IPS-20b (cell line): Measurements from ENCODE around the gene TMPRSS13.

Experiments used
- H3K27ac ChIP-seq: one replicate; pipeline ENCODE4 v1.5.1; 2013; ENCODE audit warnings: low read length
- H3K27me3 ChIP-seq: 2 replicates; pipeline ENCODE4 v1.6.1; 2013; ENCODE audit warnings: mild to moderate bottlenecking, low read length, inconsistent platforms; ENCODE audit not compliant: insufficient read depth
- H3K36me3 ChIP-seq: 2 replicates; pipeline ENCODE4 v1.6.1; 2013; ENCODE audit warnings: low read depth, mild to moderate bottlenecking, inconsistent platforms, low read length, moderate library complexity; ENCODE audit not compliant: insufficient read depth
- H3K4me1 ChIP-seq: 2 replicates; pipeline ENCODE4 v1.6.1; 2013; ENCODE audit warnings: mild to moderate bottlenecking, control low read depth, inconsistent platforms, low read length, moderate library complexity; ENCODE audit not compliant: insufficient read depth
- H3K4me3 ChIP-seq: 2 replicates; pipeline ENCODE4 v1.5.1; 2013; ENCODE audit warnings: mild to moderate bottlenecking, low read length, inconsistent platforms
- H3K9ac ChIP-seq: 2 replicates; pipeline ENCODE4 v1.6.1; 2013; ENCODE audit warnings: low read depth, mild to moderate bottlenecking, inconsistent platforms, low read length, moderate library complexity
- H3K9me3 ChIP-seq: 2 replicates; pipeline ENCODE4 v1.6.1; 2013; ENCODE audit warnings: mild to moderate bottlenecking, low read depth, low read length, inconsistent platforms; ENCODE audit not compliant: insufficient read depth

TMPRSS13 gene

DNA sequence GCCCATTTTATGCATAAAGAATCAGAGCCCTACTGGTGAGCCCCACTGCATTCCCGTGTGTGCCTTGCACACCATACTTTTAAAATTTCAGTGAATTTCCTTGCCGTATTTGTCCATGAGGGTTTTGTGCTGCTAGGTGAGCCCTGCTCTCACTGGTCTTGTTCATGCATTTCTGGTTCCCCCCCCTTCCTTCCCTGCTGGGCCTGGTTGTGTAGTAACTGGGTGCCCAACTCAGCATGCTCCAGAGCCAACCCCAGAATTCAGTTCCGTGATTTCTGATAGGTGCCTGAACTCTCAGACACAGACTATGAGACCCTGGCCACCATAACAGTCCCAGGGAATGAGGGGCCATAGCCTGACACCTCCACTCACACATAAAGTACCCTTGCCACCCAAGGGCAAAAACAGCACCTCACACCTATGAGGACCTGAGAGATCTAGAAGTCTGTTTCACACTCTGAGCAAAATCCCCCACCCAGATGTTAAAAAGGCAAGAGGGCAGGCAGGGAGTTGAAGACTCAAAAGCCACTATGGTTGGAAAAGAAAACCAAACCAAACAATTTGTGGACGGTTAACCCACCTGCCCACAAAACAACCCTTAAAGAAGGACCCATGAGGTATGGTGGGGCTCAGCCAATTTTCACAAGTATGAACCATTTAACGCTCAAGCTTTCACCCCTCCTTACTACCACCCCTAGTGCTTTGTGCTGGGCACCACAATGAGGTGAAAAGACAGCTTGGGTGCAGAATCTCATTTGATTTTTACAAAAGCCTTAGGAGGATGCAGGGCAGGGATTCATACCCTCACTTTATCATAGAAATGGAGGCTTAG is 40.2 kb upstream of the TMPRSS13 start:
- Histone ChIP-seq H3K9ac (no peak overlapping the region), H3K4me1 (no peaks in the 10 kb centered on the region), H3K27me3 (no peaks in the 10 kb centered on the region), H3K4me3 (no peak overlapping the region), H3K9me3 (no peaks in the 10 kb centered on the region), H3K27ac (no peak overlapping the region), H3K36me3 (no peaks in the 10 kb centered on the region)

GRCh38 chr11:117966908-117967307 is 37.7 kb upstream of the TMPRSS13 start:
- Histone ChIP-seq H3K36me3 (no peaks in the 10 kb centered on the region), H3K27me3 (no peaks in the 10 kb centered on the region), H3K9me3 (no peaks in the 10 kb centered on the region), H3K4me1 (no peaks in the 10 kb centered on the region), H3K9ac (no peak overlapping the region), H3K4me3 (no peak overlapping the region), H3K27ac (no peak overlapping the region)

DNA sequence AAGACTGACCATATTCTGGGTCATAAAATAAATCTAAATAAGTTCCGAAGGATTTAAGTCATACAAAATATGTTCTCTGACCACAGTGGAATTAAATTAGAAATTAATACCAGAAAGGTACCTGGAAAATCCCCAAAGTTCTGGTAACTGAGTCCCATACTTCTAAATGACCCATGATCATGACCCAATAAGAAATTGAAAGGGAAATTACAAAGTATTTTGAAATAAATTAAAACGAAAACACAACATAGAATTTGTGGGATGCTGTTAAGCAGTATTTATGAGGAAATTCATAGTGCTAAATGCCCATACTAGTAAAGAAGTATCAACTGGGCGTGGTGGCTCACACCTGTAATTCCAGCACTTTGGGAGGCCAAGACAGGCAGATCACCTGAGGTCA is 33.6 kb upstream of the TMPRSS13 start:
- Histone ChIP-seq H3K4me1 (peaks cover 2% of the 10 kb centered on the region; the same call in 1 of the 2 replicates), H3K27me3 (no peaks in the 10 kb centered on the region)

DNA sequence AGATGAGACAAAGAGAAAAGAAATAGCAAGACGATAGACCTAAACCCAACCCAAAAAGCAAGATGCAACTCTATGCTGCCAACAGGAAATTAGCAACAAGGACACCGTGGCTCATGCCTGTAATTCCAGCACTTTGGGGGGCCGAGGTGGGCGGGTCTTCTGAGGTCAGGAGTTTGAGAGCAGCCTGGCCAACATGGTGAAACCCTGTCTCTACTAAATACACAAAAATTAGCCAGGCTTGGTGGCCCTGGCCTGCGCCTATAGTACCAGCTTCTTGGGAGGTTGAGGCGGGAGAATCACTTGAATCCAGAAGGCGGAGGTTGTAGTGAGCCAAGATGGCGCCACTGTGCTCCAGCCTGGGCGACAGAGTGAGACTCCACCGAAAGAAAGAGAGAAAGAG is 32.7 kb upstream of the TMPRSS13 start:
- no peak overlapping the region for H3K4me3 ChIP-seq
- no peak overlapping the region for H3K9ac ChIP-seq
- no peak overlapping the region for H3K27ac ChIP-seq
- H3K9me3 ChIP-seq = no peaks in the 10 kb centered on the region
- H3K4me1 ChIP-seq = peaks cover 2% of the 10 kb centered on the region; the same call in 1 of the 2 replicates
- no peaks in the 10 kb centered on the region for H3K36me3 ChIP-seq
- H3K27me3 ChIP-seq = no peaks in the 10 kb centered on the region; the same call in 1 of the 2 replicates

More for the DNA sequence above, 33.6 kb upstream of the TMPRSS13 start:
- Histone ChIP-seq H3K27ac (no peak overlapping the region), H3K36me3 (no peaks in the 10 kb centered on the region), H3K9ac (no peak overlapping the region), H3K9me3 (no peaks in the 10 kb centered on the region), H3K4me3 (no peak overlapping the region)

- Histone ChIP-seq H3K4me3 (no peak overlapping the region), H3K27me3 (no peaks in the 10 kb centered on the region; the same call in 1 of the 2 replicates), H3K36me3 (no peaks in the 10 kb centered on the region), H3K27ac (no peak overlapping the region), H3K9me3 (no peaks in the 10 kb centered on the region), H3K9ac (no peak overlapping the region), H3K4me1 (peaks cover 2% of the 10 kb centered on the region; the same call in 1 of the 2 replicates)
Observed at GRCh38 chr11:117960406-117960805, 31.2 kb upstream of the TMPRSS13 start.

DNA sequence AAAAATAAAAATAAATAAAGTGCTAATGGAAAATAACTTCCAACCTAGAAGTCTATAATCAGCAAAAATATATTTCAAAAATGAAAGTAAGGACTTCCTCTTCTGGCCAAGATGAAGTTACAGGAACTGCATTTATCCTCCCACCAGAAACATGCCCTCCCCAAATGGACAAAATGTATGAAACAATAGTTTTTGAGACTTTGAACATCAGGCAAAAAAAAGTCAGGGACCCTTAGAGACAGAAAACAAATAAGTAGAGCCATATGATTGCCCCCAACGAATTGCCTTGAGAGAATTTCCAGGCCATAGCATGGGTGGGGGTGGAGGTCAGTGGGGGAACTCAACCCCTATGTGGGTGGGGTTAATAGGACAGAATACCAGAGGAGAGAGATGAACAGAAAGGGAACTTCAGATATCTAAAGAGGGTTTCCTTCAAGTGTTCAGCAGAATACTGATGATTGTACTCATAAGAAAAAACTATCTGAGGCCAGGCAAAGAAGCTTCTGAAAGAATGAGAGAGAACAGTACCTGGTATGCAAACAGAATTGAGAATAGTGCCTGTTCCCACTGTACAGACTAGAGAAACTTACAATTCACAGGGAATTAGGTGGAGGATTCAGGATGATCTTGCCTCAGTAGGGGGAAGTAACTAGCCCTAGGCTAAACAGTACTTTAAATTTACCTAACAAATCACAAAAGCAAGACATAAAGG is 30.4 kb upstream of the TMPRSS13 start:
- Histone ChIP-seq H3K36me3 (no peaks in the 10 kb centered on the region), H3K4me1 (peaks cover 2% of the 10 kb centered on the region; the same call in 1 of the 2 replicates), H3K27me3 (no peaks in the 10 kb centered on the region; the same call in 1 of the 2 replicates), H3K27ac (no peak overlapping the region), H3K9me3 (no peaks in the 10 kb centered on the region), H3K9ac (no peak overlapping the region), H3K4me3 (no peak overlapping the region)

- Histone ChIP-seq H3K36me3 (no peaks in the 10 kb centered on the region), H3K9ac (no peak overlapping the region), H3K9me3 (no peaks in the 10 kb centered on the region), H3K4me1 (peaks cover 2% of the 10 kb centered on the region; the same call in 1 of the 2 replicates), H3K27ac (no peak overlapping the region), H3K27me3 (no peaks in the 10 kb centered on the region; the same call in 1 of the 2 replicates), H3K4me3 (no peak overlapping the region)
Observed at GRCh38 chr11:117958949-117959348, 29.7 kb upstream of the TMPRSS13 start.

GRCh38 chr11:117953024-117953671 is 23.9 kb upstream of the TMPRSS13 start:
- Histone ChIP-seq H3K4me3 (no peak overlapping the region), H3K4me1 (no peaks in the 10 kb centered on the region), H3K9ac (no peak overlapping the region), H3K36me3 (no peaks in the 10 kb centered on the region), H3K27me3 (no peaks in the 10 kb centered on the region; the same call in 1 of the 2 replicates), H3K27ac (no peak overlapping the region), H3K9me3 (no peaks in the 10 kb centered on the region)

DNA sequence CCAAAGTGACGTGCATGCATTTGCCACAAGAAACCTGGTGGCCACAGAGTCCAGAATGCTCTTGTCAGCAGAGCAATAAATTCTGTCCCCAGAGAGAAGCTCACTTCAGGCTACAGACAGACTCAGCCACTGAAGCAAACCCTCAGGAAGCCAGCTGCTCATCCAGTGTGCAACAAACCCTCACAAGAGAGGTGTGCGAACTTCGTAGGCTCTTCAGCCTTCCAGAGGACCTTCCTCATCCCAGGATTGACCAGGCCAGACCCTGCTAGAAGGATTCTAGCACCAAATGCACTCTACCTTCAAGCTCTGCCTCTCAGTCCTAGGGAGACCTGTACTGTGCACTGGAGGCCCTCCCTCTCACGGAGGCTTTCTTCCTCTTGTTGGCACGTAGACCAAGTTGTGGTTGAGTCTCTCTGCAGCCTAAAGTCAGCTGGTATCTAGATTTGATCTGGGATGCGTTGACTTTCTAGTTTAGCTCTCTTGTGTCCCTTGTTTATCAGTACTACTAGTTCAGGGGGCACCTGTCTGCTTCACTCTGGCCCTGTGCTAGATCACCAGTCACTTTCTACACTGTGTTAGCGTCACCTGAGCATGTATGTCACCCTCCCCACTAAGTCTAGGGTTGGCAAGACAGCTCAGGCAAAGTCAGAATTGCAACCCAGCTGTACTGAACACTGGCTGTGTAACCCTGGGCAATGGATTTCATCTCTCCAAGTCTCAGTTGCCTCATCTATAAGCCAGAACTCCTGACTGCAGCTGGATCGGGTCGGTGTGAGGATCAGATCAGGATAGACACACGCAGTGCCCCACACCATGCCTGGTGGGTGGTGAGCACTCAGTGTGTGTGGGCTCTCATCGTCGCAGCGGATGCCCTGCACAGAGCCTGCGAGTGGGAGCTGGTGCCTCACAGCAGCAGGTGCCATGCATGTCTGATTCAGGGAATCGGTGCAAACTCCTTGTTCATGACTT is 22.1 kb upstream of the TMPRSS13 start:
- Histone ChIP-seq H3K27ac (no peak overlapping the region), H3K4me1 (no peaks in the 10 kb centered on the region), H3K27me3 (no peaks in the 10 kb centered on the region), H3K4me3 (no peak overlapping the region), H3K9me3 (no peaks in the 10 kb centered on the region), H3K36me3 (no peaks in the 10 kb centered on the region), H3K9ac (no peak overlapping the region)

DNA sequence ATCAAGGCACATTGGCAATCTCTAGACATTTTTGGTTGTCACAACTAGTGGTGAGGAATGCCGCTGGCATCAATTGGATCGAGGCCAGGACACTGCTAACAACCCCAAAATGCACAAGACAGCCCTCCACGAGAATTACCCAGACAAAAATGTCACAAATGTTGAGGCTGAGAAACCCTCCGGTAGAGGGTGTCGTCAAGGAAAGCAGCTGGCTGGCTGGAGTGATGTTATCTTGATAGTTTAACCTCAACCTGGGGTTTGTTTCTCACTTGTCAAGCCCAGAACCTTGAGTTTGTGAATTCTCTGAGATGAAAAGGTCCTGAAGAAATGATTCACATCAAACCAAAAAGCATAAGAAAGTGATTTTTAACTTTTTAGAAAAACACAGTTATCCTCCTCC is 21.1 kb upstream of the TMPRSS13 start:
- Histone ChIP-seq H3K36me3 (no peaks in the 10 kb centered on the region), H3K27ac (no peak overlapping the region), H3K4me1 (no peaks in the 10 kb centered on the region), H3K9ac (no peak overlapping the region), H3K4me3 (no peak overlapping the region), H3K27me3 (no peaks in the 10 kb centered on the region), H3K9me3 (no peaks in the 10 kb centered on the region)

DNA sequence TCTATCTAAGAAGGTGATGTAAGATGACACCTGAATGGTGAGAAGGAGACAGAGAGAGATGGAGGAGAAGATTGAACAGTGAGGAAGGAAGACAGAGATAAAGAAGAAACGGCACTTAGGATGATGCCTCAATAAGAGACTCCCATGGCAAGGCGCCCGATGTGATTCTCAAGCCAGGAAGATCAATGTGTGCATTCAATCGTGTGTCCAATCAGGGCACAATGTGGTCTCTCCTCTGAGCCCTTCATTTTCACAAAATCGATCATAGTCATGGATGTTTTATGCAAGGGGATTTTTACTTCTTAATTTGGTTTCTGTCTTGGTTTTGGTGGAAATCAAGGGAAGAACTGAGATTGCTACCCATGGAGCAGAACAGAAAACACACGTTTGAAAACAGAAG is 19.9 kb upstream of the TMPRSS13 start:
- Histone ChIP-seq H3K4me3 (no peak overlapping the region), H3K9ac (no peak overlapping the region), H3K27ac (no peak overlapping the region), H3K27me3 (no peaks in the 10 kb centered on the region), H3K9me3 (no peaks in the 10 kb centered on the region), H3K4me1 (no peaks in the 10 kb centered on the region), H3K36me3 (no peaks in the 10 kb centered on the region)
